KMS-11 (cell line): ENCODE data around the gene ZNF77.

ENCODE experiments used
- H2AFZ ChIP-seq: fragments of 200-600 bp; sonication (generic); 2 replicates; pipeline ENCODE4 v1.6.1; 2016; ENCODE audit warnings: antibody characterized with exemption, mixed run types, low read depth
- H3K27ac ChIP-seq: fragments of 200-600 bp; sonication (generic); 2 replicates; pipeline ENCODE4 v1.6.1; 2016; ENCODE audit warnings: mild to moderate bottlenecking, mixed run types
- H3K27me3 ChIP-seq: fragments of 200-600 bp; sonication (generic); 2 replicates; pipeline ENCODE4 v1.6.1; 2017; ENCODE audit warnings: mild to moderate bottlenecking, low read depth, mixed run types, moderate library complexity; ENCODE audit not compliant: insufficient read depth
- H3K36me3 ChIP-seq: fragments of 200-600 bp; sonication (generic); 2 replicates; pipeline ENCODE4 v1.6.1; 2017; ENCODE audit warnings: mild to moderate bottlenecking, mixed run types; ENCODE audit not compliant: insufficient read depth
- H3K4me1 ChIP-seq: fragments of 200-600 bp; sonication (generic); 2 replicates; pipeline ENCODE4 v1.6.1; 2016; ENCODE audit warnings: mild to moderate bottlenecking, low read depth, mixed run types; ENCODE audit not compliant: poor library complexity, severe bottlenecking
- H3K4me2 ChIP-seq: fragments of 200-600 bp; sonication (generic); 2 replicates; pipeline ENCODE4 v1.7.0; 2016; ENCODE audit warnings: mild to moderate bottlenecking, mixed run types
- H3K4me3 ChIP-seq: fragments of 200-600 bp; sonication (generic); IDR thresholded peaks from 2 replicates; pipeline ENCODE4 v1.6.1; 2017; ENCODE audit warnings: low read depth, low read length, mixed read lengths; ENCODE audit not compliant: insufficient read depth
- H3K79me2 ChIP-seq: fragments of 200-600 bp; sonication (generic); 2 replicates; pipeline ENCODE4 v1.6.1; 2016; ENCODE audit warnings: low read depth, mixed run types; ENCODE audit not compliant: insufficient read depth
- H3K9ac ChIP-seq: fragments of 200-600 bp; sonication (generic); 2 replicates; pipeline ENCODE4 v1.6.1; 2016; ENCODE audit warnings: mild to moderate bottlenecking, mixed run types
- H4K20me1 ChIP-seq: fragments of 200-600 bp; sonication (generic); 2 replicates; pipeline ENCODE4 v1.6.1; 2016; ENCODE audit warnings: mild to moderate bottlenecking, mixed run types; ENCODE audit not compliant: insufficient read depth
- TF ChIP-seq, protein P1 (sequence below): fragments of 200-600 bp; sonication (generic); conservative IDR thresholded peaks from 2 replicates; pipeline ENCODE4 v1.6.1; 2017; ENCODE audit warnings: low read depth, mild to moderate bottlenecking, antibody characterized with exemption, low read length, moderate library complexity, mixed read lengths

ZNF77 gene

DNA sequence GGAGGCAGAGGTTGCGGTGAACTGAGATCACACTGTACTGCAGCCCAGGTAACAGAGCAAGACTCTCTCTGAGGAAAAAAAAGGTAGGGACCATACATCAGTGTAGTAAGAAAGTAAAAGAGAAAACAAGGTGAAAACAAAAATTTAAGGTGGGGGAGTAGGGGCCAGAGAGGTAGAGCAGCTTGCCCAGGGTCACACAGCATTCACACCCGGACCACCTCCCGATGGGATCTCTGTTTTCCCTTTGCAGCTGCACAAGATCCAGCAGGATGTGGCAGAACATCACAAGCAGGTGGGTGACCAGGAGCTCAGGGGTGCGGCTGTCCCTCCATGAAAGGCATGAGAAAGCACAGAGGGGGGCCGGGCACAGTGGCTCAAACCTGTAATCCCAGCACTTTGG is 37.1 kb upstream of the ZNF77 start:
- Histone ChIP-seq H3K9ac (no peak overlapping the region), H3K27me3 (peaks cover 66% of the 10 kb centered on the region), H4K20me1 (no peaks in the 10 kb centered on the region), H3K4me2 (no peak overlapping the region), H2AFZ (no peak overlapping the region), H3K4me3 (no peak overlapping the region), H3K4me1 (peaks cover under 1% of the 10 kb centered on the region), H3K27ac (no peak overlapping the region), H3K79me2 (no peaks in the 10 kb centered on the region), H3K36me3 (no peaks in the 10 kb centered on the region)
- TF ChIP-seq, protein P1, sequence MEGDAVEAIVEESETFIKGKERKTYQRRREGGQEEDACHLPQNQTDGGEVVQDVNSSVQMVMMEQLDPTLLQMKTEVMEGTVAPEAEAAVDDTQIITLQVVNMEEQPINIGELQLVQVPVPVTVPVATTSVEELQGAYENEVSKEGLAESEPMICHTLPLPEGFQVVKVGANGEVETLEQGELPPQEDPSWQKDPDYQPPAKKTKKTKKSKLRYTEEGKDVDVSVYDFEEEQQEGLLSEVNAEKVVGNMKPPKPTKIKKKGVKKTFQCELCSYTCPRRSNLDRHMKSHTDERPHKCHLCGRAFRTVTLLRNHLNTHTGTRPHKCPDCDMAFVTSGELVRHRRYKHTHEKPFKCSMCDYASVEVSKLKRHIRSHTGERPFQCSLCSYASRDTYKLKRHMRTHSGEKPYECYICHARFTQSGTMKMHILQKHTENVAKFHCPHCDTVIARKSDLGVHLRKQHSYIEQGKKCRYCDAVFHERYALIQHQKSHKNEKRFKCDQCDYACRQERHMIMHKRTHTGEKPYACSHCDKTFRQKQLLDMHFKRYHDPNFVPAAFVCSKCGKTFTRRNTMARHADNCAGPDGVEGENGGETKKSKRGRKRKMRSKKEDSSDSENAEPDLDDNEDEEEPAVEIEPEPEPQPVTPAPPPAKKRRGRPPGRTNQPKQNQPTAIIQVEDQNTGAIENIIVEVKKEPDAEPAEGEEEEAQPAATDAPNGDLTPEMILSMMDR = no peak

DNA sequence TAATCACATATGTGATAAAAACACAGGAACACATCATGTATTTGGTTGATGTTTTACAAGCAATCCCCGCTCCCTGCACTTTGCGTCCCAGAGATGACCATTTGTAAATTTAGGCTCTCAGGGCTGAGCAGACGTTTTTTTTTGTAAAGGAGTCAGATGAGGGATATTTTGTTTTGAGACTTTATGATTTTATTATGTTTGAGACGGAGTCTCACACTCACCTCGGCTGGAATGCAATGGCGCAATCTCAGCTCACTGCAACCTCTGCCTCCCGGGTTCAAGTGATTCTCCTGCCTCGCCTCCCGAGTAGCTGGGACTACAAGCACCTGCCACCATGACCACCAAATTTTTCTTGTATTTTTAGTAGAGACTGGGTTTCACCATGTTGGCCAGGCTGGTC is 34.0 kb upstream of the ZNF77 start:
- no peak overlapping the region for H3K4me2 ChIP-seq
- H3K36me3 ChIP-seq = no peaks in the 10 kb centered on the region
- no peak overlapping the region for H2AFZ ChIP-seq
- H3K9ac ChIP-seq = no peak overlapping the region
- H3K27ac ChIP-seq = no peak overlapping the region
- H3K4me1 ChIP-seq = peaks cover 5% of the 10 kb centered on the region
- H3K4me3 ChIP-seq = no peak overlapping the region
- no peaks in the 10 kb centered on the region for H4K20me1 ChIP-seq
- TF ChIP-seq, protein P1 = no peak
- no peaks in the 10 kb centered on the region for H3K79me2 ChIP-seq
- H3K27me3 ChIP-seq = peaks cover 78% of the 10 kb centered on the region

DNA sequence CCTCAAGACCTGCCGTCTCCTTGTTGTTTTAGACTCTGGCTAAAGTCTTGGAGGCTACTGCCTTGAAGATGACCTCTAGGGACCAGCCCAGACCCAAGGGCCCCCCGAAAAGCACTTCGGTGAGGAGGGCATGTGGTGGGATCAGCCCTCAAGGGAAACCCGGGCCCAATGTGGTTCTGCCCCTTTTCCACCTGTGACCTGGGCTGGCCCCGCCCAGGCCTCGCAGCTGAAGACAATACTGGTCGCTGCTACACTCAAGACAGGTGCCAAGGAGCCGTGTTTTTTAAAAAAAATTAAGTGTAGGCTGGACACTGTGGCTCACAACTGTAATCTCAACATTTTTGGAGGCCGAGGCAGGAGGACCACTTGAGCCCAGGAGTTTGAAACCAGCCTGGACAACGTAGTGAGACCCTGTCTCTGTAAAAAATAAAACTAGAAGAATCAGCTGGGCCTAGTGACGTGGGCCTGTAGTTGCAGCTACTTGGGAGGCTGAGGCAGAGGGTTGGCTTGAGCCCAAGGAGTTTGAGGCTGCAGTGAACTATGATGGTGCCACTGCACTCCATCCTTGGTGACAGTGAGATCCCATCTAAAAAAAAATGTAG is 33.5 kb upstream of the ZNF77 start:
- H3K27me3 ChIP-seq = peaks cover 80% of the 10 kb centered on the region
- H2AFZ ChIP-seq = no peak overlapping the region
- no peak overlapping the region for H3K4me3 ChIP-seq
- no peaks in the 10 kb centered on the region for H3K79me2 ChIP-seq
- no peak overlapping the region for H3K27ac ChIP-seq
- no peaks in the 10 kb centered on the region for H4K20me1 ChIP-seq
- no peak overlapping the region for H3K9ac ChIP-seq
- no peaks in the 10 kb centered on the region for H3K36me3 ChIP-seq
- H3K4me1 ChIP-seq = peaks cover 5% of the 10 kb centered on the region
- H3K4me2 ChIP-seq = no peak overlapping the region
- TF ChIP-seq, protein P1 = no peak

DNA sequence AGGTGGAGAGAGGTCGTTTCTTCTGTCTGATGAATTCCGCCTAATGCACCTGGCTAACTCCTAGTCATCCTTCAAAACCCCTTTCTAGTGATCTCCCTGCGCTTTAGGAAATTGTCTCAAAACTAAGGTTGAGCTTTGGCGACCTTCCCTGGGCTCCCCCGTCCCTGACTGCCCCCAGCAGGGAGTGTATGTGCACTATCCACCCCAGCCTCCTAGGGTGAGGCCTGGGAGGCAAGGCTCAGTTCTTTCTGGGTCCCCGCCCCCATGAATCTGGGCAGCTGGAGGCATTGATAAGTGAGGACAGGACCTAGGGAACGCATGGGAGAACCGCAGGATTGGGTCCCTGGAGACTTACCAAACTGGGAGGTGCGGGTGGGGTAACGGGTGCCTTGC is 33.0 kb upstream of the ZNF77 start:
- Histone ChIP-seq H3K27me3 (peaks cover 79% of the 10 kb centered on the region), H4K20me1 (no peaks in the 10 kb centered on the region), H3K27ac (no peak overlapping the region), H3K79me2 (no peaks in the 10 kb centered on the region), H3K4me1 (peaks cover 5% of the 10 kb centered on the region), H3K36me3 (no peaks in the 10 kb centered on the region), H3K9ac (no peak overlapping the region), H3K4me2 (no peak overlapping the region), H3K4me3 (no peak overlapping the region), H2AFZ (peak overlapping the region; percentile 33; the same call in 1 of the 2 replicates)
- TF ChIP-seq, protein P1 = no peak
